ENCODE measurements around the gene STX19.
A peak's percentile ranks its signal among the peaks of the same experiment; 100 is the strongest.

Gene STX19

DNA sequence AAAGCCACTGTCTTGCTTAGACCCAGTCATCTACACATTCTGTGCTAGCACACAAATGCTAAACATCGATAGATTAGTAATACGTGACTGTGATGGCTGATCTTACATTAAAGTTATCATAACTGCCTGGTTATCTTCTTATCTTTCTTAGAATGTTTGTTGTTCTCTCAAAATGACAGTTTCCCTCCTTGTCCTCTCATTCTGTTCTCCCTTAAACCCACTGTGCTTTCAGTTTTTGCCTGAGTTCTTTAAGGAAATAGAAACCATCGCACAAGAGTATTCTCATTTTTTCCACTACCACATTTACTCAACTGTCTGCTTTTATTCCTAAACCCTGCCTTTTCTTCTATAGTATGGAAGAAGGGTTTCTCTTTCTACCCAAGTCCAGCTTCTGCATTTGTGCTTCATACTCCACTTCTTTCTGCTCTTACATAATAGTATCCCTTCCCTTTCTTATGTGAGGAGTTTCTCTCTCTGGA is 17.1 kb downstream of the STX19 start:
- no peaks in the 10 kb centered on the region for H3K9me3 ChIP-seq (ENCODE audit: control insufficient read depth, insufficient read depth, low read depth, low read length)
- H3K4me3 ChIP-seq (ENCODE audit: low read depth, low read length), result no peak overlapping the region
- peaks cover 0 to 10% of the 10 kb centered on the region in 2 experiments; a peak in 1 of 3 replicates for H3K36me3 ChIP-seq (ENCODE audit: control insufficient read depth in 2 of 2, insufficient read depth in 1 of 2, low read length in 2 of 2)
- H3K4me1 ChIP-seq (ENCODE audit: control insufficient read depth, insufficient read depth, low read length), result no peaks in the 10 kb centered on the region
- TF ChIP-seq PRDM1 (tag by site-specific recombination; IDR thresholded peaks at IDR 0.05), result 0 out of 2 replicates have a peak, but pooled peaks have one; percentile 6
- no peak for TF ChIP-seq KLF8 (tag by site-specific recombination; IDR thresholded peaks at IDR 0.05)
- no peak for TF ChIP-seq ZNF112 (tag by site-specific recombination; IDR thresholded peaks at IDR 0.05)
- no peak for TF ChIP-seq OSR2 (tag by site-specific recombination; IDR thresholded peaks at IDR 0.05)
- no peak for TF ChIP-seq ZBTB7A (tag by site-specific recombination; IDR thresholded peaks at IDR 0.05; ENCODE audit: low read depth)
- POLR2A ChIA-PET, result no interaction called here
- no peak overlapping the region for H3K27ac ChIP-seq (ENCODE audit: extremely low read depth, low read depth, low read length)
- CTCF ChIA-PET, result no interaction called here

DNA sequence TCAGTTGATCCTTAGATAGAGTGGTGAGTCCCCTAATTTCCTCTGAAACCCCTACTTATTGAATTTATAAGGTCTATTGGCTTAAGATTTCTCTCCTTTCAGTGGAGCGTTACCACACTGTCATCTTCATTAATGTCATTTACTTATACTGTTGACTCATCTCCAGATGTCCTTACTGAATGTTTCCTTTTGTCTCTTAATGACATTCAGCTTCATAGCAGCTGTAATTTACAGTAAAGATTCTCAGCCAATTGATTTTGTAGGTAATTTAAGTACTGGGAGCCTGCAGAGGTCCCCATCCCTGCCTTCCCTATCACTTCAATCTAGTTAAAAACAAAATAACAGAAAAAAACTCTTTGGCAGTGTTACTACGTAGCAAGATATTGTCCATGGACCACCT is 18.8 kb downstream of the STX19 start:
- H3K4me1 ChIP-seq (ENCODE audit: control insufficient read depth, insufficient read depth, low read length), result no peaks in the 10 kb centered on the region
- no peak overlapping the region for H3K27ac ChIP-seq (ENCODE audit: extremely low read depth, low read depth, low read length)
- no peak for TF ChIP-seq ZNF223 (tag by site-specific recombination; IDR thresholded peaks at IDR 0.05)
- no peak for TF ChIP-seq ZFHX2 (tag by site-specific recombination; conservative IDR thresholded peaks at IDR 0.05)
- no peak for TF ChIP-seq ZNF426 (tag by site-specific recombination; IDR thresholded peaks at IDR 0.05)
- no peak for TF ChIP-seq BCL11A (tag by site-specific recombination; IDR thresholded peaks at IDR 0.05; ENCODE audit: low read depth)
- no peaks in the 10 kb centered on the region for H3K9me3 ChIP-seq (ENCODE audit: control insufficient read depth, insufficient read depth, low read depth, low read length)
- no peak overlapping the region for H3K4me3 ChIP-seq (ENCODE audit: low read depth, low read length)
- peaks cover 0 to 10% of the 10 kb centered on the region in 2 experiments; a peak in 1 of 3 replicates for H3K36me3 ChIP-seq (ENCODE audit: control insufficient read depth in 2 of 2, insufficient read depth in 1 of 2, low read length in 2 of 2)
- ChIA-PET POLR2A (no interaction called here), CTCF (interaction anchor here (0.5 to 0.9 kb wide), 2 partner anchors 60 to 244 kb away, joined by 3 read pairs; no protein-coding TSS in a partner anchor)

DNA sequence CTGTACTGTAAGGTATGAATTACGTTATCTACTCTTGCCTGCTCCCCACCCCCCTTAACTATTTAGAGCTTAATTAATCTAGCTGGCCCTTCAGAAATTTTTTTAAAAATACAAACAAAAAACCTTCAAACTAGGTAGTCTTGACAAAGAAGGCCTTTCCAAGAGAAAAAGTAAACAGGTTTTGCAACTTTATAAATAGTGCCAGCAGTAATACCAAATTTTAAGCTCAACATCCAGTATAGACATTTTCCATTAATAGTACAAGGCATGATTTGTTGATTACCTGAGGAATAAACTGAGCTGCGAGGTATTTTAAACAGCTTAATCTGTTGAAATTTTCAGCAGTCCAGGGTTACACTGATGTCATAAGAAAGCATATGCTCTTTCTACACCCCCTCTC is 20.1 kb downstream of the STX19 start:
- no peaks in the 10 kb centered on the region for H3K4me1 ChIP-seq (ENCODE audit: control insufficient read depth, insufficient read depth, low read length)
- POLR2A ChIA-PET, result no interaction called here
- H3K27ac ChIP-seq (ENCODE audit: extremely low read depth, low read depth, low read length), result no peak overlapping the region
- CTCF ChIA-PET, result interaction anchor here (0.6 to 1.5 kb wide), 4 partner anchors 29 to 94 kb away, joined by 3 to 5 read pairs (median 4); no protein-coding TSS in a partner anchor
- peaks cover 0 to 14% of the 10 kb centered on the region in 2 experiments; a peak in 1 of 3 replicates for H3K36me3 ChIP-seq (ENCODE audit: control insufficient read depth in 2 of 2, insufficient read depth in 1 of 2, low read length in 2 of 2)
- no peaks in the 10 kb centered on the region for H3K9me3 ChIP-seq (ENCODE audit: control insufficient read depth, insufficient read depth, low read depth, low read length)
- TF ChIP-seq, protein P1, sequence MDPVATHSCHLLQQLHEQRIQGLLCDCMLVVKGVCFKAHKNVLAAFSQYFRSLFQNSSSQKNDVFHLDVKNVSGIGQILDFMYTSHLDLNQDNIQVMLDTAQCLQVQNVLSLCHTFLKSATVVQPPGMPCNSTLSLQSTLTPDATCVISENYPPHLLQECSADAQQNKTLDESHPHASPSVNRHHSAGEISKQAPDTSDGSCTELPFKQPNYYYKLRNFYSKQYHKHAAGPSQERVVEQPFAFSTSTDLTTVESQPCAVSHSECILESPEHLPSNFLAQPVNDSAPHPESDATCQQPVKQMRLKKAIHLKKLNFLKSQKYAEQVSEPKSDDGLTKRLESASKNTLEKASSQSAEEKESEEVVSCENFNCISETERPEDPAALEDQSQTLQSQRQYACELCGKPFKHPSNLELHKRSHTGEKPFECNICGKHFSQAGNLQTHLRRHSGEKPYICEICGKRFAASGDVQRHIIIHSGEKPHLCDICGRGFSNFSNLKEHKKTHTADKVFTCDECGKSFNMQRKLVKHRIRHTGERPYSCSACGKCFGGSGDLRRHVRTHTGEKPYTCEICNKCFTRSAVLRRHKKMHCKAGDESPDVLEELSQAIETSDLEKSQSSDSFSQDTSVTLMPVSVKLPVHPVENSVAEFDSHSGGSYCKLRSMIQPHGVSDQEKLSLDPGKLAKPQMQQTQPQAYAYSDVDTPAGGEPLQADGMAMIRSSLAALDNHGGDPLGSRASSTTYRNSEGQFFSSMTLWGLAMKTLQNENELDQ (tag by site-specific recombination; IDR thresholded peaks at IDR 0.05; ENCODE audit: low read depth), result no peak
- TF ChIP-seq ZNF473 (tag by site-specific recombination; IDR thresholded peaks at IDR 0.05), result no peak
- TF ChIP-seq WT1 (tag by site-specific recombination; IDR thresholded peaks at IDR 0.05), result no peak
- TF ChIP-seq ZNF623 (tag by site-specific recombination; IDR thresholded peaks at IDR 0.05), result no peak
- TF ChIP-seq, protein P2, sequence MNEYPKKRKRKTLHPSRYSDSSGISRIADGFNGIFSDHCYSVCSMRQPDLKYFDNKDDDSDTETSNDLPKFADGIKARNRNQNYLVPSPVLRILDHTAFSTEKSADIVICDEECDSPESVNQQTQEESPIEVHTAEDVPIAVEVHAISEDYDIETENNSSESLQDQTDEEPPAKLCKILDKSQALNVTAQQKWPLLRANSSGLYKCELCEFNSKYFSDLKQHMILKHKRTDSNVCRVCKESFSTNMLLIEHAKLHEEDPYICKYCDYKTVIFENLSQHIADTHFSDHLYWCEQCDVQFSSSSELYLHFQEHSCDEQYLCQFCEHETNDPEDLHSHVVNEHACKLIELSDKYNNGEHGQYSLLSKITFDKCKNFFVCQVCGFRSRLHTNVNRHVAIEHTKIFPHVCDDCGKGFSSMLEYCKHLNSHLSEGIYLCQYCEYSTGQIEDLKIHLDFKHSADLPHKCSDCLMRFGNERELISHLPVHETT (tag by site-specific recombination; IDR thresholded peaks at IDR 0.05), result no peak
- TF ChIP-seq KLF1 (tag by site-specific recombination; IDR thresholded peaks at IDR 0.05), result no peak
- TF ChIP-seq ZSCAN23 (tag by site-specific recombination; IDR thresholded peaks at IDR 0.05), result no peak
- no peak for TF ChIP-seq KLF7 (tag by site-specific recombination; IDR thresholded peaks at IDR 0.05; ENCODE audit: borderline replicate concordance)
- TF ChIP-seq ZNF394 (tag by site-specific recombination; IDR thresholded peaks at IDR 0.05; ENCODE audit: borderline replicate concordance), result no peak
- H3K4me3 ChIP-seq (ENCODE audit: low read depth, low read length), result no peak overlapping the region
